ENCODE measurements around the gene ECI2.
"Not testable (repeated sequence)": the region's sequence is repeated elsewhere in the genome, so short reads cannot be mapped to it uniquely, and the experiment has no call there.

ECI2 gene

DNA sequence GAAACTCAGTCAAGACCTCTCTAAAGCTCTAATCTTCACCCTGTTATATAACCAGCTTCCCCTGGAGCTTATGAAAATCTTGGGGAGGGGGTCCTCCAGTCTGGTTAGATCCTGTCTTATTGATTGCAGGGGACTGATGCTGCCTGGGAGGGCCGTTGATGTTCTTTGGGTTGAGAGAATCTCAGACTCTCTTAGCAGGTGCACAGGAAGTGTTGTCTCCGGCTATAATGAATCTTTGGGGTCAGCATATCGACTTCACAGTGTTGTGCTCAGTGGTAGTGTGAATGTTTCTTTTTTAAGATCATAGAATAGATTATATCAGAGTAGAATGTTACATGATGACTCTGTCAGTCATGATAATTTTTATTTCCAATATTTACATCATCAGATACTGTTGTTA, 2.8 kb upstream of the ECI2 start:
- no peak for DNase-seq

GRCh38 chr6:4136354-4136831, 1.0 kb upstream of the ECI2 start:
- DNase-seq: no peak

- peak; percentile 70 to 94 for DNase-seq
Observed at GRCh38 chr6:4135665-4136353, 434 bp upstream of the ECI2 start.

- DNase-seq: no peak
Observed at GRCh38 chr6:4133941-4134838, 1.2 kb downstream of the ECI2 start.

DNA sequence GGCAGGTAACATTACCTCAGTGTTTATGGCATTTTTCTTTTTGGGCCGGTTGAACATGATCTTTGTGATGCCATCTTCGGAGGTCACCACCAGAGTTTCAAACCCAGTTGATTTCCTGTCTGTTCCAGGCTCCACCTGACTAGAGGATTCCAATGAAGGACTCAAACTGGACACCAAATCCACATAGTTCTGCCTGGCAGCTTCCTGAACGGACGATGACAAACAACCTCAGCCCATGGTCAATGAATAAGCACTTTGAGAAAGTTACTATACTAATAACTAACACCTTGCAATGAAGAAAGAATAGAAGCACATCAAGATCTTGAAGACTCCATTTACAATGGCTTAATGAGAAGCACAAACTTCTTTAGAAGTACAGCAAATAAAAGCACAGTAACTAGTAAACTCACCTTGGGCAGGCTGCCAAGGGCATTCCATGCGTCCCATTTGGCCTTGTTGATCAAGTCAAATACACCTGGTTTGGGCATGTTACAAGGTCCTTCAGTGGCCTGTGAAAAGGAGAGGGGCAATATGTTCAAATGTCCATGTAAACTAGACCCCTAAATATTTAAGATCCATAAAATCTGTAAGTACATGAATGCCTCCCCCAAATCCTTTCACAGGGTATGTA, 4.9 kb downstream of the ECI2 start:
- no peak for DNase-seq

DNA sequence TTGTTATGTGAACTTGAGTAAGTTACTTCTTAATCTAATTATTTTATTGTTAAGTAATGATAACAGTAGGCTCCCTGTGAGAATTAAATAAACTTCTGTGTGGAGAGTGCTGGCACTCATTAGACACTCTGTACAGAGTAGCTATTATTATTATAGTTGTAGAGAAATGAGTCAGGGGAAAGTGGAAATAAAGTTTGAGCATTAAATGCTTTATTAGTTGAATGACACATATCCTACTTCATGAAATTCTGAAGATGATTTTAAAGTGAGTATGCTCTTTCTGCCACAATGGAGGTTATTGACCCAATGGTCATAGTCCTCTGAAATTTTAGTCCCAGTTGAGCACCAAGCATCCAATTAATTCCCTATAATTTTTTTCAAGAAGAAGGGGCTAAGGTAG, 5.9 kb downstream of the ECI2 start:
- no peak for DNase-seq

DNA sequence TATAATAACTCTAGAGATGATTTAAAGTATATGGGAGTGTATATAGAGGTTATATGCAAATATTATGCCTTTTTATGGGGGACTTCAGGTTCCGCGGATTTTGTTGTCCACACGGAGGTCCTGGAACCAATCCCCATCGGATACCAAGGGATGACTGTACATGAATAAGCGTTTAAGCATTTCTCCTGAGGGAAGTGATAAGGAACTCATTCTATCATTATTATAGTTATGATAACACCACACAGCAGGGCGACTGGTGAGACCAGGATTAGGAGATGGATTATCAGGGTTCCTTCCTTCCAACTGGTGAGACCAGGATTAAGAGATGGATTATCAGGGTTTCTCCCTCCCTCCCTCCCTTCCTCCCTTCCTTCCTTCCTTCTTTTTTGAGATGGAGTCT, 6.6 kb downstream of the ECI2 start:
- DNase-seq: no peak

DNA sequence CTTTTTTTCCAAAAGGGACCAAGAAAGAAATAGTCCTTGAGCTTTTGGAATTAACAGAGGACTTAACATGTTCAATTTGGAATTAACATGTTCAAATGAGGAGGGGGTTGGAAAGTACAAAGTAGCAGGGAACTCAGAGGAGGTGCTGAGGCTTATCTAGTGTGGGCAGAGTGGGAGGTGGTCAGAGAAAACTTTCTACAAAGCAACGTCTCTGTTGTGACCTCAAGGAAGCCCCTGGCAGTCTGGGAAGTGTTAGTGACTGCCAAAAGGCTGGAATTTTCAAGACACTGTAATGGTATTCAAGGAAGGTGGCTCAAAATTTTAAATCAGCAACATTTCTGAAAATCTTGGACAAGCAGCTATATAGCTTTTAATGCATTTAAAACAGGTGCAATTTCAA, 7.3 kb downstream of the ECI2 start:
- DNase-seq: no peak

GRCh38 chr6:4125933-4126864, 9.2 kb downstream of the ECI2 start:
- DNase-seq: no peak

- no peak for DNase-seq
Observed at GRCh38 chr6:4125500-4125899, 9.9 kb downstream of the ECI2 start.

DNA sequence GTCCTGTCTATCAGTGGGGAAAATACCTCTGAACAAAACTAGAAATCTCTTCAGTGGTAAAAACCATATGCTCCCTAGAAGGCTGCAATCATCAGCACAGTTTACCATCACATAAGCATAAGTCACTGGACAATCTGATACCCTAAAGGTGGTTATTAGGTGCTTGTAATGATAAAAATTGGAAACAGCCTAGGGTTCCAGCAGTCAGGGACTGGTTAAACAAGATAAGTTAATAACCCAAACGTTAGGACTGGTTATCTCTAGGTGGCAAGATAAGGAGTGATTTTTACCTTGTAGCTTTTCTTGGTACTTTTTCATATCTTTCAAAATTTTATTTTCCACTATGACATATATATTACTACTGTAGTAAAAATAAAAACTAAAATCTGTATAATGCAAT, 11.0 kb downstream of the ECI2 start:
- DNase-seq: no peak

GRCh38 chr6:4115741-4116140, 19.6 kb downstream of the ECI2 start:
- no peak for DNase-seq

DNA sequence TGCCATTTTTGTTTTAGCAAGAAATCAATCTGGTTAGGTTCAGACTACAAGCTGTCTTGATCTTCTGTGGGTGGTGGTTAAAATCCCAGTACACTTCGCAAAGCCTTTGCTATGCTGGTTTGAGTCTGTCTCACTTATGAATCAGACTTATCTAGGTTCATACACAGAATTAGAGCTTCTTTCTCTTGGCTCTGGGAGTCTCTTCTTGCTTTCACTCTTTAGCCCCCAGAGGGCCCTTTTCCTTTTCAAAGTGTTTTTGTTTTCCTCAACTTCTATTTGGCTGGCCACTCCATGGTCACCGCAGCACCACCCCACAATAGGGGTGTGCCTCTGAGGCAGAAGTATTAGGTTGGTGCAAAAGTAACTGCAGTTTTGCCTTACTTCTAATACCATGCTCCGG, 21.3 kb downstream of the ECI2 start:
- no peak for DNase-seq

- DNase-seq: no peak
Observed at GRCh38 chr6:4113649-4114048, 21.7 kb downstream of the ECI2 start.

- DNase-seq: no peak
Observed at GRCh38 chr6:4112366-4112765, 23.0 kb downstream of the ECI2 start.

GRCh38 chr6:4109363-4109815, 26.0 kb downstream of the ECI2 start:
- not testable (repeated sequence) for DNase-seq

GRCh38 chr6:4108561-4109093, 26.7 kb downstream of the ECI2 start:
- DNase-seq: no peak

- no peak for DNase-seq
Observed at GRCh38 chr6:4107873-4108272, 27.5 kb downstream of the ECI2 start.

GRCh38 chr6:4105980-4106536, 29.3 kb downstream of the ECI2 start:
- no peak for DNase-seq

DNA sequence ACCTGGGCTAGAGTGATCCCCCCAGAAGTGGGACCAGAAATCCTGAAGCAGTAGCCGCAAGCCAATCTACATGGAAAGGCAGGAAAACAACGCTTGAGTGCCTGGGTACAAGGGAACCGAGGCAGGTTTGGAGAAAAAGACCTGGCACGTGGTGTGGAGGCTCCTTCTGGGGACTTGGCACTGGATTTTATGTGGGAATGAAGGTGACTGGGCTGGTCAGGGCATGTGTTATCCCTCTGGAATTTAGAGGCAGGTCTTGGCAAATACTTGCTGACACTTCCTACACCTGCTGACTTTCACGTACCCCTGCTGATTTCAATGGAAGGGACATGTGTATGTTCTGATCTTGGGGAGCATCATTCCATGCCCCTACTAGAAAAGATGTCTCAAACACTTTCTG, 31.4 kb downstream of the ECI2 start:
- DNase-seq: no peak

DNA sequence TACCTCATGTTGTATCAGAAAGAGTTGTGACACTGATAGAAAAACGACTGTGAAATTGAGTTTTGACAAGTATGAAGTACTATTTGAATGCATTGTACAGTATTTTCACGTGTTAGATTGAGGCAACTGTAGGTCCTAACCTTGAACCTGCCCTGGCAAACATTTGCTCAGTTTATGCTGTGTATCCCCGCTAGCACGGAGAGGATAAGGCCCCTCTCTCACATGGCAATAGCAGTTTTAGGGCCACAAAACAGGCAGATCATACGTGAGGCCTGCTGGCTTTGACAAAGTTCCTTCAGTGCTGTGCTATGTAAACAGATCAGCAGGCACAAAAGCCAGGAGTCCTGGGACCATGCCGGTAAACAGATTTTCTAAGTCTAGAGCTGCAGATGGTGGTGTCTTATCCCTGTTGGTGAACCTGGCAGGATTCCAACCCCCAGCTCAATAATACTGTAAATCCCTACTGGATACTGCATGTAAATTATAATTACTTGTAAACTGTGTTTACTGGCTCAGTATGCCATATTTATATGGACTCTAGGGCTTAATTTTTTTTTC, 32.6 kb downstream of the ECI2 start:
- DNase-seq: peak; percentile 26 to 69

DNA sequence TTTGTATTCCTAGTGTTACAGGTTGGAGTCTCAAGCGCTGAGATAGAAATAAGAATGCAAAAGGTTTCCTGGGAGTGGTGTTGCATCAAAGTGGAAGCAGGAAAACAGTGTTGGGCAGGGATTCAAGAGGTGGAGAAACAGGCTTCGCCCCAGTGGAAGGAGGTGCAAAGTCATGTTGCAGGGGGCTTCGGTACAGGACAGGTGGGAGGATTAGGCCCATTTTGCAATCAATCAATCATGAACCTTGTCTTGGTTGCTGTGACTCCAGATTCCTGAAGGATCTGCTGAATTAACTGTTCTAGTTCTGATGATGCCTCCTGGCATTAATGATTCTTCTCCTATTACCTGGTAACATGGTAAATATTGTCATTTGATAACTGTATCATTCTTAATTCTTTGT, 34.1 kb downstream of the ECI2 start:
- no peak for DNase-seq
